ENCODE results near the gene C17orf75.

DNA sequence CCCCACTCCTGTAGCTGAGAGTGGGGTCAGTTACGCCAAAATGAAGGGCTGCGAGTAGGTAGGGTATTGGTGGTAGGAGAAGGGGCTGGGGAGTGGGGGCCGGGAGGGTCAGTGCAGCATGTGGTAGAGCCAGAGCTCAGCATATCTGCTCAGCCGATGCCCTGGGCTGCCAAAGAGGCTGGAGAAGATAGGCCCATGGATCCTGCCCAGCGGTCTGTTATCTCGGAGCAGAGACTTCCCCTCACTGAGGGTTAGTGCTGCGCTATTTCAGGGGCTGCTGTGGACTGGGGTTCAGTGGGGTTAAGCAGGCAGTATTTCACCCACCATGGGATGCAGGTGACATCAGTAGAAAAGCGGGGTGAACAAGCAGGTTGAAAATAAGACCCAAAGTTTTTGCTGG is 56.7 kb downstream of the C17orf75 start:
- TF ChIP-seq, protein P1, sequence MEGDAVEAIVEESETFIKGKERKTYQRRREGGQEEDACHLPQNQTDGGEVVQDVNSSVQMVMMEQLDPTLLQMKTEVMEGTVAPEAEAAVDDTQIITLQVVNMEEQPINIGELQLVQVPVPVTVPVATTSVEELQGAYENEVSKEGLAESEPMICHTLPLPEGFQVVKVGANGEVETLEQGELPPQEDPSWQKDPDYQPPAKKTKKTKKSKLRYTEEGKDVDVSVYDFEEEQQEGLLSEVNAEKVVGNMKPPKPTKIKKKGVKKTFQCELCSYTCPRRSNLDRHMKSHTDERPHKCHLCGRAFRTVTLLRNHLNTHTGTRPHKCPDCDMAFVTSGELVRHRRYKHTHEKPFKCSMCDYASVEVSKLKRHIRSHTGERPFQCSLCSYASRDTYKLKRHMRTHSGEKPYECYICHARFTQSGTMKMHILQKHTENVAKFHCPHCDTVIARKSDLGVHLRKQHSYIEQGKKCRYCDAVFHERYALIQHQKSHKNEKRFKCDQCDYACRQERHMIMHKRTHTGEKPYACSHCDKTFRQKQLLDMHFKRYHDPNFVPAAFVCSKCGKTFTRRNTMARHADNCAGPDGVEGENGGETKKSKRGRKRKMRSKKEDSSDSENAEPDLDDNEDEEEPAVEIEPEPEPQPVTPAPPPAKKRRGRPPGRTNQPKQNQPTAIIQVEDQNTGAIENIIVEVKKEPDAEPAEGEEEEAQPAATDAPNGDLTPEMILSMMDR (IDR thresholded peaks at IDR 0.05 in 2 of 3, conservative IDR thresholded peaks at IDR 0.05 in 1 of 3; ENCODE audit: borderline replicate concordance in 1 of 3, insufficient read depth in 1 of 3, low read depth in 2 of 3, low read length in 2 of 3): no peak
- no peak for TF ChIP-seq RAD21 (IDR thresholded peaks at IDR 0.05; ENCODE audit: low read depth)
- no peak for TF ChIP-seq CBX3 (IDR thresholded peaks at IDR 0.05; ENCODE audit: low read depth)
- TF ChIP-seq POLR2A (IDR thresholded peaks at IDR 0.05; ENCODE audit: borderline replicate concordance, extremely low read depth, insufficient read depth, insufficient read length): no peak
- TF ChIP-seq POLR2AphosphoS5 (IDR thresholded peaks at IDR 0.05; ENCODE audit: low read depth, low read length): no peak
- TF ChIP-seq EZH2 (IDR thresholded peaks at IDR 0.05): no peak
- no peak for TF ChIP-seq SRF (IDR thresholded peaks at IDR 0.05; ENCODE audit: low read depth)

Measured in HCT116 (cell line).